GM12878 (cell line): ENCODE measurements around the gene MDM4. TPM values are rescaled to one million over a fixed set of nuclear protein-coding genes. Genes with fewer than 3 reads are reported as not detected.
A peak's percentile ranks its signal among the peaks of the same experiment; 100 is the strongest.

Experiments
- ATAC-seq: fragments of 200-7000 bp; cut with Tn5 transposase; 3 replicates; pipeline ENCODE4 v1.9.1; 2020; ENCODE audit warnings: mild to moderate bottlenecking, moderate library complexity
- BruUV-seq: library from RNA; stranded (reverse); fragments of 400-500 nt; replicated peaks from 2 replicates; lab custom pipeline; 2021; lab: Mats Ljungman, UMichigan
- CTCF ChIA-PET: fragments of 300-600 bp; sonication (Branson Sonifier 250); formaldehyde crosslinking; extraction: SDS; loops from one replicate; lab custom pipeline; 2021; ENCODE audit warnings: inconsistent platforms; lab: Yijun Ruan, JAX
- POLR2A ChIA-PET: fragments of 350-600 bp; formaldehyde crosslinking; extraction: SDS; loops from one replicate; lab custom pipeline; 2021; ENCODE audit warnings: inconsistent platforms; lab: Charles Lee
- RAD21 ChIA-PET: fragments of 300-600 bp; sonication (Branson Sonifier 250); formaldehyde crosslinking; loops from one replicate; lab custom pipeline; 2023; ENCODE audit warnings: antibody characterized with exemption; ENCODE audit not compliant: unreplicated experiment; lab: Charles Lee
- SMC1A ChIA-PET: fragments of 300-600 bp; sonication (Branson Sonifier 250); formaldehyde crosslinking; loops from one replicate; lab custom pipeline; 2023; ENCODE audit not compliant: unreplicated experiment, uncharacterized antibody; lab: Charles Lee
- DNase-seq: peaks from one replicate; pipeline ENCODE4 v3.0.0-alpha.2; 2011; ENCODE audit warnings: low read depth, low spot score
- FAIRE-seq: peaks from 3 replicates; lab custom pipeline; 2011; peaks lifted over from hg19 to GRCh38; lab: Jason Lieb, UNC
- H2AFZ ChIP-seq: 2 replicates; pipeline ENCODE4 v1.6.0; 2011; ENCODE audit warnings: low read depth, low read length, control low read depth; ENCODE audit not compliant: control insufficient read depth
- H3K27ac ChIP-seq: 2 replicates; pipeline ENCODE4 v1.5.1; 2011; ENCODE audit warnings: control low read depth; ENCODE audit not compliant: control insufficient read depth, insufficient read depth
- H3K27me3 ChIP-seq, 2 experiments: replicated peaks in 1 of 2; 2 replicates each; pipeline versions ENCODE4 v1.6.0 to v1.6.1; 2011; ENCODE audit warnings: low read length in 1 of 2; ENCODE audit not compliant: control insufficient read depth in 2 of 2, insufficient read depth in 2 of 2
- H3K36me3 ChIP-seq, 2 experiments: 2 replicates each; pipeline ENCODE4 v1.5.1; 2011; ENCODE audit warnings: low read length in 1 of 2; ENCODE audit not compliant: control insufficient read depth in 2 of 2, insufficient read depth in 2 of 2
- H3K4me1 ChIP-seq: 2 replicates; pipeline ENCODE4 v1.6.1; 2011; ENCODE audit warnings: mild to moderate bottlenecking, low read length, moderate library complexity, mixed read lengths; ENCODE audit not compliant: control insufficient read depth, insufficient read depth
- H3K4me2 ChIP-seq: 2 replicates; pipeline ENCODE4 v1.6.0; 2011; ENCODE audit warnings: control low read depth; ENCODE audit not compliant: control insufficient read depth, insufficient read depth
- H3K4me3 ChIP-seq: fragments of 200-600 bp; sonication (generic); 2 replicates; pipeline ENCODE4 v1.5.1; 2016
- H3K79me2 ChIP-seq: 2 replicates; pipeline ENCODE4 v1.6.0; 2011; ENCODE audit warnings: low read length; ENCODE audit not compliant: control insufficient read depth, insufficient read depth
- H3K9ac ChIP-seq: 2 replicates; pipeline ENCODE4 v1.8.0; 2011; ENCODE audit warnings: low read length, control low read depth, mixed read lengths; ENCODE audit not compliant: control insufficient read depth, insufficient read depth
- H3K9me3 ChIP-seq: replicated peaks from 3 replicates; pipeline ENCODE4 v1.5.1; 2011; ENCODE audit warnings: mild to moderate bottlenecking, low read length; ENCODE audit not compliant: control insufficient read depth, insufficient read depth
- H4K20me1 ChIP-seq: 2 replicates; pipeline ENCODE4 v1.6.0; 2011; ENCODE audit not compliant: control insufficient read depth, insufficient read depth
- EED ChIP-seq: sonication (generic); IDR thresholded peaks from 2 replicates; pipeline ENCODE4 v1.6.1; 2016; ENCODE audit warnings: antibody characterized with exemption, low read depth
- ETV6 ChIP-seq, 2 experiments: fragments of 450-650 bp in 1 of 2; IDR thresholded peaks in 1 of 2; conservative IDR thresholded peaks in 1 of 2; 2 replicates each; pipeline ENCODE4 v1.6.1; 2014; ENCODE audit warnings: antibody characterized with exemption in 1 of 2, borderline replicate concordance in 1 of 2, low read depth in 1 of 2, mild to moderate bottlenecking in 1 of 2, moderate library complexity in 1 of 2
- WGBS: methylation state at CpG from one replicate; pipeline ENCODE4 v1.1.6; 2016; ENCODE audit warnings: low lambda C conversion rate; ENCODE audit not compliant: insufficient replicate concordance, insufficient coverage; ENCODE audit errors: missing lambda C conversion rate; 5-methylcytosine and 5-hydroxymethylcytosine counted together
- in situ Hi-C: fragments of 300-500 bp; cut with MboI; formaldehyde crosslinking; loops from 9 replicates; pipeline ENCODE4 v1.14.3; 2018; ENCODE audit warnings: mixed read lengths
- intact Hi-C: fragments of 100-400 bp; cut with micrococcal nuclease; formaldehyde crosslinking; loops from one replicate; pipeline ENCODE4 v1.14.2; 2022; ENCODE audit not compliant: unreplicated experiment
- polyA plus RNA-seq, 11 experiments: library from polyadenylated mRNA; depleted of rRNA in 4 of 11; unstranded in 6 of 11; stranded (reverse) in 5 of 11; fragments of >200 nt; fragmentation: Nextera tagmentation in 4 of 11; fragmentation: Illumina TruSeq in 1 of 11; extraction: Ambion mirVana in 4 of 11; extraction: Trizol in 1 of 11; gene quantifications; 1 replicate in 1 of 11; 2 replicates in 10 of 11; pipeline versions ENCODE4 v1.2.1 to v1.2.3, GENCODE V29; 2011 to 2016; ENCODE audit warnings: inconsistent platforms in 2 of 11, missing spikeins in 2 of 11, low read depth in 1 of 11
- small RNA-seq: library from RNA; depleted of rRNA; stranded (forward); fragments of <200 nt; gene quantifications from one replicate; pipeline ENCODE3, GENCODE V24; 2014
- total RNA-seq, 4 experiments: library from RNA; depleted of rRNA in 3 of 4; stranded (reverse); fragments of >200 nt in 3 of 4; fragmentation: Illumina TruSeq in 1 of 4; extraction: Trizol in 1 of 4; gene quantifications; 2 replicates each; pipeline versions ENCODE4 v1.2.1 to v1.2.3, GENCODE V29; 2013 to 2021
- TF ChIP-seq, protein P1 (sequence below): fragments of 450-650 bp; IDR thresholded peaks from 2 replicates; pipeline ENCODE4 v1.6.1; 2017; ENCODE audit warnings: low read depth, mild to moderate bottlenecking, moderate library complexity

The MDM4 gene
- total and polyA plus RNA-seq, 10 of the 15 experiments (the other 5 are each of a cell fraction or from before 2014, with no cell fraction given), result 2.5 to 74.4 (median 22.7) TPM

DNA sequence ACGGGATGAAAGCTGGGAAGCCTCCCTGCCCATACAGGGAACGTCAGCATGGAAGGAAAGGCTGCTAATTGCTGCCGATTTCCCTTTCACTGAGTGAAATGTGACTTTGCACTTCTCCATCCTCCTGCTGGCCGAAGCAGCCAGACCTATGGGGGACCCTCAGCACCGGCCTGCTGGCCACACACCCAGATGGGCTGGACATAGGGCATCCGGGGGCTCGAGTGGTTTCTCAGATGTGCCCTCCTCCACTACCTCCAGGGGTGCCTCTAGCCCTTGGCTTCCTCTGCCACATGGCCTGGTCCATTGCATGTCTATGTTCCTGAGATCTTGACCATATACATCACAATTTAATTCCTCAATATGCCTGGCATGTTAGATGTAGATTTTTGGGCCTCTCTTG is 89.6 kb downstream of the MDM4 start:
- WGBS, result 33% methylated on average over 7 of the region's 7 CpGs
- no peak for TF ChIP-seq ETV6 (conservative IDR thresholded peaks at IDR 0.05 in 1 of 2, IDR thresholded peaks at IDR 0.05 in 1 of 2; ENCODE audit: borderline replicate concordance in 1 of 2, low read depth in 1 of 2)
- TF ChIP-seq, protein P1, sequence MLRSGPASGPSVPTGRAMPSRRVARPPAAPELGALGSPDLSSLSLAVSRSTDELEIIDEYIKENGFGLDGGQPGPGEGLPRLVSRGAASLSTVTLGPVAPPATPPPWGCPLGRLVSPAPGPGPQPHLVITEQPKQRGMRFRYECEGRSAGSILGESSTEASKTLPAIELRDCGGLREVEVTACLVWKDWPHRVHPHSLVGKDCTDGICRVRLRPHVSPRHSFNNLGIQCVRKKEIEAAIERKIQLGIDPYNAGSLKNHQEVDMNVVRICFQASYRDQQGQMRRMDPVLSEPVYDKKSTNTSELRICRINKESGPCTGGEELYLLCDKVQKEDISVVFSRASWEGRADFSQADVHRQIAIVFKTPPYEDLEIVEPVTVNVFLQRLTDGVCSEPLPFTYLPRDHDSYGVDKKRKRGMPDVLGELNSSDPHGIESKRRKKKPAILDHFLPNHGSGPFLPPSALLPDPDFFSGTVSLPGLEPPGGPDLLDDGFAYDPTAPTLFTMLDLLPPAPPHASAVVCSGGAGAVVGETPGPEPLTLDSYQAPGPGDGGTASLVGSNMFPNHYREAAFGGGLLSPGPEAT, result no peak
- no peak for TF ChIP-seq EED
- POLR2A ChIA-PET, result no interaction called here
- SMC1A ChIA-PET, result no interaction called here
- Histone ChIP-seq H3K27me3 (peaks cover 0 to 2% of the 10 kb centered on the region in 2 experiments; a peak in 1 of 4 replicates), H3K9ac (no peak overlapping the region), H3K4me1 (no peaks in the 10 kb centered on the region), H2AFZ (no peak overlapping the region), H3K9me3 (no peaks in the 10 kb centered on the region), H3K27ac (no peak overlapping the region), H3K79me2 (no peaks in the 10 kb centered on the region), H3K4me3 (no peak overlapping the region), H3K4me2 (no peak overlapping the region), H3K36me3 (no peaks in the 10 kb centered on the region), H4K20me1 (no peaks in the 10 kb centered on the region)
- in situ Hi-C loops, result no loop called here
- ATAC-seq (no peak), DNase-seq (no peak), FAIRE-seq (no peak)
- CTCF ChIA-PET, result no interaction called here
- no TSS peak for BruUV-seq
- RAD21 ChIA-PET, result no interaction called here
- intact Hi-C loops, result no loop called here

Small RNA genes within 50 kb of the gene (small RNA-seq; reads per million reads assigned to genes)
- gene RNA5SP74, result 29.1 reads per million, percentile 98 among the genes with 10 or more reads in this experiment

Other genes with a start within 250 kb of the MDM4 start
- 0.05 and 0.11 TPM in 2 replicates for gene PLEKHA6, start 156.5 kb upstream of the MDM4 start, total RNA-seq (2014; rRNA removed)
- 0.05 and 0.27 TPM in 2 replicates for gene PLEKHA6, start 156.5 kb upstream of the MDM4 start, total RNA-seq (2014; rRNA removed; fragmentation: Illumina TruSeq; extraction: Trizol)
- 0.21 and 0.69 TPM in 2 replicates for gene PLEKHA6, start 156.5 kb upstream of the MDM4 start, total RNA-seq (2021)
- 0.33 and 0.81 TPM in 2 replicates for gene PLEKHA6, start 156.5 kb upstream of the MDM4 start, polyA plus RNA-seq (2011; rRNA removed)
- 0.04 and 0.06 TPM in 2 replicates for gene PLEKHA6, start 156.5 kb upstream of the MDM4 start, polyA plus RNA-seq (2014; fragmentation: Illumina TruSeq; extraction: Trizol)
- not detected for gene PLEKHA6, start 156.5 kb upstream of the MDM4 start, polyA plus RNA-seq (2014; fragmentation: Nextera tagmentation; extraction: Ambion mirVana)
- gene PLEKHA6, start 156.5 kb upstream of the MDM4 start, polyA plus RNA-seq (2014; rRNA removed), result 0.04 and 0.14 TPM in 2 replicates
- gene PLEKHA6, start 156.5 kb upstream of the MDM4 start, polyA plus RNA-seq (2016; fragmentation: Nextera tagmentation; extraction: Ambion mirVana), result not detected
- gene PPP1R15B, start 104.6 kb upstream of the MDM4 start, total RNA-seq (2014; rRNA removed), result 34.8 TPM in 2 replicates
- 32.7 and 32.9 TPM in 2 replicates for gene PPP1R15B, start 104.6 kb upstream of the MDM4 start, total RNA-seq (2014; rRNA removed; fragmentation: Illumina TruSeq; extraction: Trizol)
- 37.7 and 38.1 TPM in 2 replicates for gene PPP1R15B, start 104.6 kb upstream of the MDM4 start, total RNA-seq (2021)
- 27.2 and 32.6 TPM in 2 replicates for gene PPP1R15B, start 104.6 kb upstream of the MDM4 start, polyA plus RNA-seq (2011; rRNA removed)
- 33.4 and 38.5 TPM in 2 replicates for gene PPP1R15B, start 104.6 kb upstream of the MDM4 start, polyA plus RNA-seq (2014; fragmentation: Illumina TruSeq; extraction: Trizol)
- gene PPP1R15B, start 104.6 kb upstream of the MDM4 start, polyA plus RNA-seq (2014; fragmentation: Nextera tagmentation; extraction: Ambion mirVana), result 10 to 100 TPM; 13.9 to 17.1 TPM
- gene PPP1R15B, start 104.6 kb upstream of the MDM4 start, polyA plus RNA-seq (2014; rRNA removed), result 24.8 and 25.8 TPM in 2 replicates
- gene PPP1R15B, start 104.6 kb upstream of the MDM4 start, polyA plus RNA-seq (2016; fragmentation: Nextera tagmentation; extraction: Ambion mirVana), result 10 to 100 TPM; 13.9 to 15.4 TPM
- gene PIK3C2B, start 21.6 kb upstream of the MDM4 start, total RNA-seq (2014; rRNA removed), result 13.9 and 16.3 TPM in 2 replicates
- gene PIK3C2B, start 21.6 kb upstream of the MDM4 start, total RNA-seq (2014; rRNA removed; fragmentation: Illumina TruSeq; extraction: Trizol), result 8.5 and 9.2 TPM in 2 replicates
- 33.5 and 38.1 TPM in 2 replicates for gene PIK3C2B, start 21.6 kb upstream of the MDM4 start, total RNA-seq (2021)
- 15.9 and 33.9 TPM in 2 replicates for gene PIK3C2B, start 21.6 kb upstream of the MDM4 start, polyA plus RNA-seq (2011; rRNA removed)
- 10.2 and 14.4 TPM in 2 replicates for gene PIK3C2B, start 21.6 kb upstream of the MDM4 start, polyA plus RNA-seq (2014; fragmentation: Illumina TruSeq; extraction: Trizol)
- gene PIK3C2B, start 21.6 kb upstream of the MDM4 start, polyA plus RNA-seq (2014; fragmentation: Nextera tagmentation; extraction: Ambion mirVana), result 1 to 10 TPM; 2.2 to 5.0 TPM
- gene PIK3C2B, start 21.6 kb upstream of the MDM4 start, polyA plus RNA-seq (2014; rRNA removed), result 23.8 and 28.2 TPM in 2 replicates
- 1 to 10 TPM; 6.0 to 8.2 TPM for gene PIK3C2B, start 21.6 kb upstream of the MDM4 start, polyA plus RNA-seq (2016; fragmentation: Nextera tagmentation; extraction: Ambion mirVana)
- gene LRRN2, start 169.3 kb downstream of the MDM4 start, total RNA-seq (2014; rRNA removed), result not detected in 2 replicates
- gene LRRN2, start 169.3 kb downstream of the MDM4 start, total RNA-seq (2014; rRNA removed; fragmentation: Illumina TruSeq; extraction: Trizol), result not detected in 2 replicates
- gene LRRN2, start 169.3 kb downstream of the MDM4 start, total RNA-seq (2021), result 0.05 TPM in 1 of 2 replicates, not detected in the other
- not detected in 2 replicates for gene LRRN2, start 169.3 kb downstream of the MDM4 start, polyA plus RNA-seq (2011; rRNA removed)
- not detected in 2 replicates for gene LRRN2, start 169.3 kb downstream of the MDM4 start, polyA plus RNA-seq (2014; fragmentation: Illumina TruSeq; extraction: Trizol)
- gene LRRN2, start 169.3 kb downstream of the MDM4 start, polyA plus RNA-seq (2014; fragmentation: Nextera tagmentation; extraction: Ambion mirVana), result not detected
- gene LRRN2, start 169.3 kb downstream of the MDM4 start, polyA plus RNA-seq (2014; rRNA removed), result not detected in 2 replicates
- not detected for gene LRRN2, start 169.3 kb downstream of the MDM4 start, polyA plus RNA-seq (2016; fragmentation: Nextera tagmentation; extraction: Ambion mirVana)